GM10248 (cell line): ENCODE data around the gene ST8SIA6.
A peak's percentile ranks its signal among the peaks of the same experiment; 100 is the strongest.
"Not testable (repeated sequence)": the region's sequence is repeated elsewhere in the genome, so short reads cannot be mapped to it uniquely, and the experiment has no call there.

ENCODE experiments used
- CTCF ChIA-PET: fragments of 300-600 bp; sonication (Branson Sonifier 250); formaldehyde crosslinking; extraction: SDS; loops from one replicate; lab custom pipeline; 2021; ENCODE audit warnings: antibody characterized with exemption; lab: Yijun Ruan, JAX
- POLR2A ChIA-PET: fragments of 350-650 bp; sonication (Branson Sonifier 250); formaldehyde crosslinking; extraction: SDS; loops from one replicate; lab custom pipeline; 2020; ENCODE audit warnings: antibody characterized with exemption; lab: Yijun Ruan, JAX
- DNase-seq: peaks from one replicate; pipeline ENCODE4 v3.0.0; 2012; ENCODE audit errors: extremely low spot score
- CTCF ChIP-seq: IDR thresholded peaks from 2 replicates; pipeline ENCODE4 v1.5.1; 2012; ENCODE audit warnings: mild to moderate bottlenecking, low read depth; ENCODE audit errors: extremely low read depth, missing control alignments, control extremely low read depth

The ST8SIA6 gene

GRCh38 chr10:17410907-17411306, 43.5 kb downstream of the ST8SIA6 start:
- no peak for DNase-seq
- ChIA-PET POLR2A (no interaction called here), CTCF (interaction anchor here (1.0 kb wide), 1 partner anchor 12 kb away, joined by 3 read pairs; no protein-coding TSS in a partner anchor)
- no peak for TF ChIP-seq CTCF

- DNase-seq, result no peak
- TF ChIP-seq CTCF, result peak; percentile 27
- POLR2A ChIA-PET, result no interaction called here
- CTCF ChIA-PET, result interaction anchor here (0.9 to 2.2 kb wide), 6 partner anchors 8 to 31 kb away, joined by 3 to 7 read pairs (median 4); no protein-coding TSS in a partner anchor
Observed at GRCh38 chr10:17409170-17409733, 45.1 kb downstream of the ST8SIA6 start.

- CTCF ChIA-PET, result interaction anchor here (0.7 to 2.2 kb wide), 2 partner anchors 10 to 193 kb away, joined by 3 to 7 read pairs; no protein-coding TSS in a partner anchor
Observed at GRCh38 chr10:17407047-17407446, 47.3 kb downstream of the ST8SIA6 start.

GRCh38 chr10:17406036-17406834, 48.2 kb downstream of the ST8SIA6 start:
- ChIA-PET POLR2A (interaction anchor here (0.6 kb wide), 1 partner anchor 590 kb away, joined by 4 read pairs; no protein-coding TSS in a partner anchor), CTCF (no interaction called here)
- DNase-seq, result no peak
- no peak for TF ChIP-seq CTCF

More at GRCh38 chr10:17407047-17407446, 47.3 kb downstream of the ST8SIA6 start:
- POLR2A ChIA-PET, result interaction anchor here (0.6 kb wide), 1 partner anchor 591 kb away, joined by 4 read pairs; no protein-coding TSS in a partner anchor
- DNase-seq, result no peak
- TF ChIP-seq CTCF, result no peak

GRCh38 chr10:17403161-17403560, 51.2 kb downstream of the ST8SIA6 start:
- no peak for TF ChIP-seq CTCF
- POLR2A ChIA-PET, result no interaction called here
- CTCF ChIA-PET, result no interaction called here
- no peak for DNase-seq

- DNase-seq, CTCF ChIA-PET, POLR2A ChIA-PET: not testable (repeated sequence)
Observed at GRCh38 chr10:17402040-17402439, 52.4 kb downstream of the ST8SIA6 start.

GRCh38 chr10:17396004-17396403, 58.4 kb downstream of the ST8SIA6 start:
- TF ChIP-seq CTCF, result no peak
- POLR2A ChIA-PET, result no interaction called here
- CTCF ChIA-PET, result no interaction called here
- DNase-seq, result no peak
